OCI-LY1 (cell line): ENCODE data around the gene TBC1D5.

Experiments used
- H2AFZ ChIP-seq: fragments of 200-600 bp; sonication (generic), shearing (Covaris generic); 2 replicates; pipeline ENCODE4 v1.6.0; 2014; ENCODE audit warnings: antibody characterized with exemption, mild to moderate bottlenecking, low read length
- H3F3A ChIP-seq: fragments of 200-600 bp; sonication (generic), shearing (Covaris generic); 2 replicates; pipeline ENCODE4 v1.6.0; 2014; ENCODE audit warnings: mild to moderate bottlenecking, antibody characterized with exemption, low read length, moderate library complexity; ENCODE audit not compliant: insufficient read depth
- H3K27ac ChIP-seq: fragments of 200-600 bp; sonication (generic); 2 replicates; pipeline ENCODE4 v1.5.1; 2014; ENCODE audit warnings: low read length, mixed run types, mild to moderate bottlenecking, low read depth; ENCODE audit not compliant: poor library complexity, severe bottlenecking
- H3K27me3 ChIP-seq: fragments of 200-600 bp; sonication (generic); 2 replicates; pipeline ENCODE4 v1.6.0; 2014; ENCODE audit warnings: antibody characterized with exemption, mild to moderate bottlenecking, low read length, moderate library complexity; ENCODE audit not compliant: insufficient read depth
- H3K36me3 ChIP-seq: fragments of 200-600 bp; sonication (generic); 2 replicates; pipeline ENCODE4 v1.6.1; 2014; ENCODE audit warnings: mild to moderate bottlenecking, antibody characterized with exemption, low read length, moderate library complexity, mixed read lengths; ENCODE audit not compliant: insufficient read depth
- H3K4me1 ChIP-seq: fragments of 200-600 bp; sonication (generic); 2 replicates; pipeline ENCODE4 v1.5.1; 2014; ENCODE audit warnings: mild to moderate bottlenecking, low read length, moderate library complexity; ENCODE audit not compliant: insufficient read depth, severe bottlenecking
- H3K4me2 ChIP-seq: fragments of 200-600 bp; sonication (generic), shearing (Covaris generic); 2 replicates; pipeline ENCODE4 v1.6.1; 2014; ENCODE audit warnings: low read length
- H3K4me3 ChIP-seq: fragments of 200-600 bp; sonication (generic); 2 replicates; pipeline ENCODE4 v1.5.1; 2014; ENCODE audit warnings: low read length, low read depth, mild to moderate bottlenecking, mixed read lengths; ENCODE audit not compliant: poor library complexity, severe bottlenecking
- H3K79me2 ChIP-seq: fragments of 200-600 bp; shearing (Covaris generic); 2 replicates; pipeline ENCODE4 v1.6.1; 2016; ENCODE audit warnings: mixed run types, low read length, mixed read lengths; ENCODE audit not compliant: insufficient read depth
- H3K9ac ChIP-seq: fragments of 200-600 bp; sonication (generic), shearing (Covaris generic); 2 replicates; pipeline ENCODE4 v1.6.1; 2014; ENCODE audit warnings: mild to moderate bottlenecking, low read length, mixed read lengths
- H3K9me2 ChIP-seq: fragments of 200-600 bp; sonication (generic), shearing (Covaris generic); 2 replicates; pipeline ENCODE4 v1.6.1; 2014; ENCODE audit warnings: low read depth, mild to moderate bottlenecking, low read length, mixed read lengths
- H3K9me3 ChIP-seq: fragments of 200-600 bp; shearing (Covaris generic); 2 replicates; pipeline ENCODE4 v1.6.1; 2014; ENCODE audit warnings: low read length, mixed read lengths
- H4K20me1 ChIP-seq: fragments of 200-600 bp; sonication (generic), shearing (Covaris generic); 2 replicates; pipeline ENCODE4 v1.6.0; 2016; ENCODE audit warnings: mild to moderate bottlenecking, low read length; ENCODE audit not compliant: insufficient read depth
- CTCF ChIP-seq: fragments of 200-600 bp; sonication (generic), shearing (Covaris generic); IDR thresholded peaks from 2 replicates; pipeline ENCODE4 v1.5.1; 2017; ENCODE audit warnings: mild to moderate bottlenecking, antibody characterized with exemption, low read length, moderate library complexity, mixed read lengths
- EZH2 ChIP-seq: fragments of 200-600 bp; sonication (generic), shearing (Covaris generic); IDR thresholded peaks from 2 replicates; pipeline ENCODE4 v1.8.0; 2017; ENCODE audit warnings: borderline replicate concordance, mixed run types, mild to moderate bottlenecking, antibody characterized with exemption, low read length, moderate library complexity, mixed read lengths

TBC1D5 gene

GRCh38 chr3:17733768-17734167 lies 8.7 kb downstream of the TBC1D5 start:
- Histone ChIP-seq H3K27me3 (no peaks in the 10 kb centered on the region), H3K4me2 (no peak overlapping the region), H3K9ac (no peak overlapping the region), H3K4me3 (no peak overlapping the region), H3K9me2 (no peaks in the 10 kb centered on the region), H3K9me3 (no peaks in the 10 kb centered on the region), H3K27ac (no peak overlapping the region), H2AFZ (no peak overlapping the region), H3F3A (no peaks in the 10 kb centered on the region), H4K20me1 (no peaks in the 10 kb centered on the region), H3K36me3 (0 out of 2 replicates have a peak, but pooled peaks cover 7% of the 10 kb centered on the region), H3K79me2 (peaks cover 7% of the 10 kb centered on the region; the same call in 1 of the 2 replicates), H3K4me1 (peaks cover 15% of the 10 kb centered on the region)
- TF ChIP-seq CTCF = no peak
- TF ChIP-seq EZH2 = no peak

GRCh38 chr3:17733215-17733614 lies 9.2 kb downstream of the TBC1D5 start:
- H3K4me1 ChIP-seq = peaks cover 9% of the 10 kb centered on the region
- H4K20me1 ChIP-seq = no peaks in the 10 kb centered on the region
- H3K9ac ChIP-seq = no peak overlapping the region
- no peaks in the 10 kb centered on the region for H3F3A ChIP-seq
- no peak overlapping the region for H3K27ac ChIP-seq
- no peaks in the 10 kb centered on the region for H3K27me3 ChIP-seq
- H3K4me2 ChIP-seq = no peak overlapping the region
- TF ChIP-seq CTCF = no peak
- TF ChIP-seq EZH2 = no peak
- no peaks in the 10 kb centered on the region for H3K9me3 ChIP-seq
- H3K4me3 ChIP-seq = no peak overlapping the region
- peaks cover 5% of the 10 kb centered on the region; the same call in 1 of the 2 replicates for H3K79me2 ChIP-seq
- H3K36me3 ChIP-seq = peaks cover 10% of the 10 kb centered on the region
- no peak overlapping the region for H2AFZ ChIP-seq
- no peaks in the 10 kb centered on the region for H3K9me2 ChIP-seq

GRCh38 chr3:17730318-17730967 lies 12.0 kb downstream of the TBC1D5 start:
- Histone ChIP-seq H3F3A (no peaks in the 10 kb centered on the region), H3K4me2 (no peak overlapping the region), H2AFZ (no peak overlapping the region), H3K4me1 (no peaks in the 10 kb centered on the region), H3K9ac (no peak overlapping the region), H3K9me2 (no peaks in the 10 kb centered on the region), H3K79me2 (peaks cover 14% of the 10 kb centered on the region; the same call in 1 of the 2 replicates), H3K27me3 (no peaks in the 10 kb centered on the region), H3K27ac (no peak overlapping the region), H4K20me1 (no peaks in the 10 kb centered on the region), H3K4me3 (no peak overlapping the region), H3K9me3 (no peaks in the 10 kb centered on the region), H3K36me3 (peaks cover 36% of the 10 kb centered on the region)
- TF ChIP-seq CTCF = no peak
- no peak for TF ChIP-seq EZH2
